SU-DHL-6 (cell line): ENCODE results near the gene OR9A4.

Source experiments
- H2AFZ ChIP-seq: fragments of 200-600 bp; sonication (generic); 2 replicates; pipeline ENCODE4 v1.6.1; 2014; ENCODE audit warnings: low read depth, mild to moderate bottlenecking, moderate library complexity, mixed read lengths, antibody characterized with exemption, low read length; ENCODE audit not compliant: severe bottlenecking
- H3F3A ChIP-seq: fragments of 200-600 bp; shearing (Covaris generic); 2 replicates; pipeline ENCODE4 v1.6.0; 2016; ENCODE audit warnings: antibody characterized with exemption, mild to moderate bottlenecking; ENCODE audit not compliant: insufficient read depth
- H3K27ac ChIP-seq: fragments of 200-600 bp; sonication (generic); 2 replicates; pipeline ENCODE4 v1.5.1; 2016; ENCODE audit warnings: low read depth, mild to moderate bottlenecking, low read length, moderate library complexity, mixed read lengths
- H3K27me3 ChIP-seq: fragments of 200-600 bp; sonication (generic), shearing (Covaris generic); 2 replicates; pipeline ENCODE4 v1.6.0; 2014; ENCODE audit warnings: mild to moderate bottlenecking, low read length
- H3K36me3 ChIP-seq: fragments of 200-600 bp; sonication (generic); 2 replicates; pipeline ENCODE4 v1.6.1; 2014; ENCODE audit warnings: mild to moderate bottlenecking, low read length, mixed read lengths
- H3K4me2 ChIP-seq: fragments of 300-600, 200-600 bp; shearing (Covaris generic), sonication (generic); 2 replicates; pipeline ENCODE4 v1.6.0; 2014; ENCODE audit warnings: low read length, low read depth, mild to moderate bottlenecking; ENCODE audit not compliant: poor library complexity, severe bottlenecking
- H3K4me3 ChIP-seq: fragments of 200-600 bp; sonication (generic); 2 replicates; pipeline ENCODE4 v1.5.1; 2014; ENCODE audit warnings: antibody characterized with exemption, low read length, mild to moderate bottlenecking, mixed read lengths; ENCODE audit not compliant: insufficient read depth, poor library complexity, severe bottlenecking
- H3K79me2 ChIP-seq: fragments of 200-600 bp; sonication (generic); 2 replicates; pipeline ENCODE4 v1.6.1; 2014; ENCODE audit warnings: mild to moderate bottlenecking, low read length, moderate library complexity; ENCODE audit not compliant: insufficient read depth
- H3K9ac ChIP-seq: fragments of 200-600 bp; sonication (generic); 2 replicates; pipeline ENCODE4 v1.7.0; 2014; ENCODE audit warnings: mild to moderate bottlenecking, low read length
- H3K9me2 ChIP-seq: fragments of 200-600 bp; sonication (generic); replicated peaks from 2 replicates; pipeline ENCODE4 v1.6.1; 2014; ENCODE audit warnings: low read length; ENCODE audit not compliant: insufficient read depth
- H3K9me3 ChIP-seq: fragments of 200-600 bp; sonication (generic); 2 replicates; pipeline ENCODE4 v1.6.1; 2014; ENCODE audit warnings: low read length, mixed read lengths; ENCODE audit not compliant: insufficient read depth
- H4K20me1 ChIP-seq: fragments of 200-600 bp; sonication (generic); 2 replicates; pipeline ENCODE4 v1.6.1; 2014; ENCODE audit warnings: low read depth, mild to moderate bottlenecking, antibody characterized with exemption, low read length, moderate library complexity, mixed read lengths
- CTCF ChIP-seq: fragments of 200-600 bp; sonication (generic); IDR thresholded peaks from one replicate; pipeline ENCODE4 v1.5.1; 2017; ENCODE audit warnings: antibody characterized with exemption, mild to moderate bottlenecking, low read length, moderate library complexity; ENCODE audit not compliant: insufficient read depth, poor library complexity, severe bottlenecking
- EZH2phosphoT487 ChIP-seq: fragments of 200-600 bp; sonication (generic), shearing (Covaris generic); conservative IDR thresholded peaks from 2 replicates; pipeline ENCODE4 v1.6.1; 2018; ENCODE audit warnings: mild to moderate bottlenecking, antibody characterized with exemption, low read length, moderate library complexity, mixed read lengths

The OR9A4 gene, protein sequence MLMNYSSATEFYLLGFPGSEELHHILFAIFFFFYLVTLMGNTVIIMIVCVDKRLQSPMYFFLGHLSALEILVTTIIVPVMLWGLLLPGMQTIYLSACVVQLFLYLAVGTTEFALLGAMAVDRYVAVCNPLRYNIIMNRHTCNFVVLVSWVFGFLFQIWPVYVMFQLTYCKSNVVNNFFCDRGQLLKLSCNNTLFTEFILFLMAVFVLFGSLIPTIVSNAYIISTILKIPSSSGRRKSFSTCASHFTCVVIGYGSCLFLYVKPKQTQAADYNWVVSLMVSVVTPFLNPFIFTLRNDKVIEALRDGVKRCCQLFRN

DNA sequence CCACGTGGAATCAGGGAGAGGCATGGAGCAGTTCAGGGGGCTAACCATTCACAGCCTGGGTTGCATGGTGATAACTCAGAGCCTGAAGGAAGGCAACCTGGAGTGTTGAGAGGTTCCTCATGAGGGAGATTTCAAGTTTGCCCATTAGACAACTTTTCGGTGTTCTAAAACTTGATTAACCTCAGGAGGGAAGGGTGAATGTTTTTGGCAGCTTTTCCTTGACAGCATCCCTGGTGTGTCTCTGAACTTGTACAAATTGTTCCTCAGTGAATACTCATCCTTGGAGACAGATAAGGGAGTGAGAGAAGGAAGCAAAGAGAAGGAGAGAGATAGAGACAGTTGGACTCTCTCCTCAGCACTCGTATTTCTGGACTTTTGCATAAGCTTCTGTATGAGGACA is at the start of gene OR9A4:
Gene OR9A4 (plus strand): TSS at position 301 of the 400 bp plus-strand sequence. CDS start 2,477 bp downstream, outside the sequence.
- Histone ChIP-seq H3K36me3 (no peaks in the 10 kb centered on the region), H4K20me1 (no peaks in the 10 kb centered on the region), H3K27ac (no peak within 1 kb of the TSS), H3K4me2 (no peak within 1 kb of the TSS), H3K4me3 (no peak within 1 kb of the TSS), H3K27me3 (no peaks in the 10 kb centered on the region), H3K9ac (no peak within 1 kb of the TSS), H3K79me2 (no peaks in the 10 kb centered on the region), H2AFZ (no peak within 1 kb of the TSS), H3K9me3 (no peaks in the 10 kb centered on the region), H3F3A (no peaks in the 10 kb centered on the region), H3K9me2 (no peaks in the 10 kb centered on the region)
- TF ChIP-seq EZH2phosphoT487 (no peak), CTCF (no peak)

DNA sequence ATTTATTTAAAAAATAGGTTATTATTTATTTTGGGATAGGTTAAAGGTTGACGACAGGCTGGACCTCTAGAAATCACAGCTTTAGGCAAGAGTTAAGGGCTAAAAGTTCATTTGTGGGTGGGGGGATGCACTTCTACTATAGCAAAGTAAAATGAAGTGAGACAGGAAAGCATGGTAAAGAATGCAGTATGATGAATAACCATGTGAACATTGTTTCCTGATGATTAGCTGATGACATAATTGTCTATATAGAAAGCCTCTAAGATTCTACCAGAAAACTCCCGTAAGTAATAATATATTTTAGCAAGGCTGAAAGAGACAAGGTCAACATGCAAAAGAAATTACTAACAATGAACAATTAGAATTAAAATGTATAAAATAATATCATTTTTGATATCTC is 49.2 kb upstream of the OR9A4 start:
- no peak overlapping the region for H3K9ac ChIP-seq
- H3K4me3 ChIP-seq: no peak overlapping the region
- no peaks in the 10 kb centered on the region for H3K79me2 ChIP-seq
- no peaks in the 10 kb centered on the region for H4K20me1 ChIP-seq
- H3K9me3 ChIP-seq: no peaks in the 10 kb centered on the region
- H3K4me2 ChIP-seq: no peak overlapping the region
- H3K36me3 ChIP-seq: no peaks in the 10 kb centered on the region
- H3K27me3 ChIP-seq: no peaks in the 10 kb centered on the region
- H3K27ac ChIP-seq: no peak overlapping the region
- H2AFZ ChIP-seq: no peak overlapping the region
- H3F3A ChIP-seq: no peaks in the 10 kb centered on the region
- no peak for TF ChIP-seq CTCF
- TF ChIP-seq EZH2phosphoT487: no peak
- H3K9me2 ChIP-seq: no peaks in the 10 kb centered on the region; the same call in 1 of the 2 replicates

DNA sequence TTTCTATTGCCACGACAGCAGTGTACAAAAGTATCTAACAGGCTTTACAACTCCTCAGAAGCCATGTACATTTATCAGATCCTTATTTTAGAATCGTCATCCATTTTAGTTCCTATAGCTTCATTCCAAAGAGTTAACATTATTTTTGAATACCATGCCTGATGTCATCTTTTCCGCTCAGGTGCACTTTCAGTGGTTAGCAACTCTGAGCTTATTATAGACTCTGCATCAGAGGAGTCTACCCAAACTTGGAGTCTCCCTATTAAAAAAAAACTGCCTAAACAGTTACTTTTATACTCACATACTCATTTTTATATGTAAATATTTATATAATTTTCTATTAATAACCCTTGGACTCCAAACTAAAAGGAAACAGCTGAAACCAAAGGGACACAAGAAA is 43.3 kb upstream of the OR9A4 start:
- Histone ChIP-seq H3K36me3 (no peaks in the 10 kb centered on the region), H3K9ac (no peak overlapping the region), H3F3A (no peaks in the 10 kb centered on the region), H3K79me2 (no peaks in the 10 kb centered on the region), H4K20me1 (no peaks in the 10 kb centered on the region), H3K27me3 (no peaks in the 10 kb centered on the region), H2AFZ (no peak overlapping the region), H3K4me3 (no peak overlapping the region), H3K27ac (no peak overlapping the region), H3K9me2 (no peaks in the 10 kb centered on the region), H3K4me2 (no peak overlapping the region), H3K9me3 (no peaks in the 10 kb centered on the region)
- no peak for TF ChIP-seq CTCF
- TF ChIP-seq EZH2phosphoT487: no peak
